Esophagus muscularis mucosa (tissue), 4 donors: Measurements from ENCODE around the gene TAF1C. TPM values are rescaled to one million over a fixed set of nuclear protein-coding genes. Genes with fewer than 3 reads are reported as not detected.

Experiments used
- DNase-seq: peaks from one replicate; pipeline ENCODE4 v3.0.0-alpha.2; 2017; ENCODE audit errors: extremely low spot score
- H3K27ac ChIP-seq, 4 donors: fragments of 200-600 bp; sonication (generic); replicated peaks in 1 of 4; 1 replicate in 3 of 4; 2 replicates in 1 of 4; pipeline ENCODE4 v1.5.1; 2016 to 2019; ENCODE audit warnings: mild to moderate bottlenecking in 1 of 4
- H3K27me3 ChIP-seq, 4 donors: fragments of 200-600 bp; sonication (generic); one replicate each; pipeline versions ENCODE4 v1.5.1 to v1.6.0; 2016 to 2019
- H3K36me3 ChIP-seq, 4 donors: fragments of 200-600 bp; sonication (generic); one replicate each; pipeline ENCODE4 v1.5.1; 2016 to 2019
- H3K4me1 ChIP-seq, 4 donors: fragments of 200-600 bp; sonication (generic); one replicate each; pipeline ENCODE4 v1.5.1; 2016 to 2019
- H3K4me3 ChIP-seq, 4 donors: fragments of 200-600 bp; sonication (generic); 1 replicate in 2 of 4; 2 replicates in 2 of 4; pipeline ENCODE4 v1.5.1; 2016 to 2019; ENCODE audit warnings: mild to moderate bottlenecking in 4 of 4, moderate library complexity in 1 of 4
- H3K9me3 ChIP-seq, 4 donors: fragments of 200-600 bp; sonication (generic); 1 replicate in 3 of 4; 2 replicates in 1 of 4; pipeline ENCODE4 v1.5.1; 2016 to 2019
- CTCF ChIP-seq, 3 experiments: fragments of 200-600 bp in 2 of 3; fragments of 450-650 bp in 1 of 3; sonication (generic) in 2 of 3; IDR thresholded peaks; one replicate each; pipeline ENCODE4 v1.5.1; 2017 to 2019; ENCODE audit warnings: antibody characterized with exemption in 3 of 3, mild to moderate bottlenecking in 2 of 3, moderate library complexity in 1 of 3
- EP300 ChIP-seq: sonication (generic); formaldehyde crosslinking; IDR thresholded peaks from one replicate; pipeline ENCODE4 v1.6.1; 2017; ENCODE audit warnings: antibody characterized with exemption
- POLR2A ChIP-seq: fragments of 450-650 bp; IDR thresholded peaks from one replicate; pipeline ENCODE4 v1.6.1; 2017; ENCODE audit warnings: antibody characterized with exemption, moderate library complexity, mild to moderate bottlenecking, low read depth
- POLR2AphosphoS5 ChIP-seq, 2 donors: sonication (generic); formaldehyde crosslinking; IDR thresholded peaks; one replicate each; pipeline ENCODE4 v1.6.1; 2017; ENCODE audit warnings: antibody characterized with exemption in 2 of 2
- WGBS: methylation state at CpG from one replicate; pipeline ENCODE4 v1.1.5; 2018; 5-methylcytosine and 5-hydroxymethylcytosine counted together
- intact Hi-C: fragments of 100-400 bp; cut with DNase I; formaldehyde crosslinking; loops from one replicate; pipeline ENCODE4 v1.15.1; 2023
- total RNA-seq, 4 donors: library from RNA; depleted of rRNA; stranded (reverse); fragments of >200 nt; gene quantifications; one replicate each; pipeline versions ENCODE4 v1.1.0 to v1.2.1, GENCODE V29; 2016

The TAF1C gene
- total RNA-seq, 4 donors from 2014 or later: 15.6 to 39.6 (median 21.8) TPM

GRCh38 chr16:84195201-84196093 is 8.6 kb upstream of the TAF1C start:
- H3K27ac ChIP-seq: no peak overlapping the region
- TF ChIP-seq CTCF (IDR thresholded peaks at IDR 0.05): no peak
- TF ChIP-seq POLR2A: no peak
- no peak for TF ChIP-seq EP300
- DNase-seq: no peak
- H3K27me3 ChIP-seq: peaks cover 0 to 31% (median 0%) of the 10 kb centered on the region in 4 donors
- H3K4me1 ChIP-seq: peaks cover 0 to 6% (median 0%) of the 10 kb centered on the region in 4 donors
- no peak overlapping the region for H3K4me3 ChIP-seq
- no peaks in the 10 kb centered on the region for H3K9me3 ChIP-seq
- intact Hi-C loops: no loop called here
- WGBS: 83% methylated on average over 6 of the region's 38 CpGs
- no peaks in the 10 kb centered on the region for H3K36me3 ChIP-seq

DNA sequence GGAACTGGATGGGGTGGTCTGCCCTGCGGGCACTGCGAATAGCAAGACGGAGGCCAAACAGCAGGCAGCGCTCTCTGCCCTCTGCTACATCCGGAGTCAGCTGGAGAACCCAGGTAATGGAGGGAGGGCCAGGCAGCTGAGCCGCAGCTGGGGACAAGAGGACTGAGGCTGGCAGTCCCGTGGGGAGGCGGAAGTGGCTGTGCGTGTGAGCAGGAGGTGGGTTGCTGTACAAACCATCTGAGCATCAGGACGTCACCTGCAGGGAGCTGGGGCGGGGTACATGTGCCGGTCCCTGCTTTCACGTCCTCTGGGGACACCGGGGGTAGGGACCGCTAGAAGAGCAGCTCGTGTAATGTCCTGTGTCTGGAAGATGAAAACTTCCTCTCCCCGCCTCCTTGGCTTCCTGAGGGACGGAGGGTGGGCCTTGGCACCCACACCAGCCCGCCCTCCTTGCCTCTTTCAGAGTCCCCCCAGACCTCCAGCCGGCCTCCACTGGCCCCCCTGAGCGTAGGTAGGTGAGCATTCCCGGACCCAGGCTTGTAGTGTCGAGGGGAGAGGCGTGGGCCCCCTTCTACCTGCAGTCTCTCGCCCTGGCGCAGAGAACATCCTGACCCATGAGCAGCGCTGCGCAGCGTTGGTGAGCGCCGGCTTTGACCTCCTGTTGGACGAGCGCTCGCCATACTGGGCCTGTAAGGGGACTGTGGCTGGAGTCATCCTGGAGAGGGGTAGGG is 7.8 kb upstream of the TAF1C start:
- Histone ChIP-seq H3K27me3 (peaks cover 0 to 31% (median 0%) of the 10 kb centered on the region in 4 donors), H3K36me3 (no peaks in the 10 kb centered on the region), H3K27ac (no peak overlapping the region), H3K9me3 (no peaks in the 10 kb centered on the region), H3K4me1 (peaks cover 0 to 6% (median 0%) of the 10 kb centered on the region in 4 donors), H3K4me3 (no peak overlapping the region)
- no peak for DNase-seq
- WGBS: 71% methylated on average over 24 of the region's 34 CpGs
- intact Hi-C loops: no loop called here
- TF ChIP-seq EP300 (no peak), CTCF (IDR thresholded peaks at IDR 0.05) (no peak), POLR2A (no peak), POLR2AphosphoS5 (IDR thresholded peaks at IDR 0.05) (no peak)

DNA sequence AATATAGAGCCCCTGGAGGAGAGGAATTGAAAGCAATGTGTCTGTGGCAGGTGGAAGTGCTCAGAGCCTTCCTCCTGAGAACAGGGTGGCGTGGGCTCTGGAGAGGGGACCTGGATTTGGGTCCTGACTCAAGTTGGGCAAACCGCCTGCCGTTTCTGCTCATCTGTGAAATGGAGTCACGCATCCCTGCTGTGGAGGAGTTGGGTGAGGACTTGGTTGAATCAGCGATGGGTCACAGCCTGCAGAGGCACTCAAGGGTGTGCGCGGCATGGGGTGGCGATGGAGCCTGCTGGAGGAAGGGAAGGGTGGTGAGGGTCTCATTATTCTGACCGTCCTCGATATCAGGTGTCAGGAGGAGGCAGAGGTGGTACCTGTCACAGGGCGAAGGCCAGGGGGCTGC is 7.2 kb upstream of the TAF1C start:
- WGBS: 77% methylated on average over 6 of the region's 11 CpGs
- DNase-seq: no peak
- intact Hi-C loops: no loop called here
- Histone ChIP-seq H3K4me3 (no peak overlapping the region), H3K9me3 (no peaks in the 10 kb centered on the region), H3K27me3 (peaks cover 0 to 31% (median 0%) of the 10 kb centered on the region in 4 donors), H3K4me1 (peaks cover 0 to 5% (median 0%) of the 10 kb centered on the region in 4 donors), H3K36me3 (no peaks in the 10 kb centered on the region), H3K27ac (no peak overlapping the region)
- TF ChIP-seq EP300 (no peak), POLR2A (no peak), CTCF (IDR thresholded peaks at IDR 0.05) (no peak), POLR2AphosphoS5 (IDR thresholded peaks at IDR 0.05) (no peak)

- no peak for DNase-seq
- peaks cover 0 to 31% (median 0%) of the 10 kb centered on the region in 4 donors for H3K27me3 ChIP-seq
- intact Hi-C loops: no loop called here
- no peaks in the 10 kb centered on the region for H3K36me3 ChIP-seq
- no peaks in the 10 kb centered on the region for H3K4me1 ChIP-seq
- no peak for TF ChIP-seq POLR2A
- no peak for TF ChIP-seq EP300
- no peak for TF ChIP-seq POLR2AphosphoS5 (IDR thresholded peaks at IDR 0.05)
- TF ChIP-seq CTCF (IDR thresholded peaks at IDR 0.05): no peak
- no peak overlapping the region for H3K4me3 ChIP-seq
- H3K27ac ChIP-seq: no peak overlapping the region
- 86% methylated on average over 7 of the region's 7 CpGs for WGBS
- H3K9me3 ChIP-seq: no peaks in the 10 kb centered on the region
Measured at GRCh38 chr16:84193480-84193879, 6.6 kb upstream of the TAF1C start.
